ENCODE results near the gene PDE4D.

Gene PDE4D

DNA sequence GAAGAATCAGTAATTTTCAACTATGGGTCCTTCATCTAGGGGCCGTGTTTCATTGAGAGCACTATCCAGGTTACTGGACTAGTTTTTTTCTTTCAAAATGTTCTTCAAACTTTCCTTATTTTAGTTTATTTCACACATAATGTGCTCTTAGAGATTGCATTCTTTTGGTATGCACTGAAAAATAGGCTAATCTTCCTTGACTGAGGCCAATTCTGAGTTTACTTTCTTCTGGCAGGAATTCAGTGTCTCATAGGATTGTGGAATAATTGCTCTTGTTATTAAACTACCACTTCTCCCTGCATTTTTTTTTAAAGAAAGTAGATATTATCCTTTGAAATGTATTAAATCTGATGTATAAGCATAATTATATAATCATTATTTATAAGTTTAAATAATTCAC, 686.1 kb downstream of the PDE4D start:
- no peak for TF ChIP-seq TAF1 (IDR thresholded peaks at IDR 0.05; ENCODE audit: borderline replicate concordance, insufficient read depth, low read length)
- no peak for TF ChIP-seq SIN3A (IDR thresholded peaks at IDR 0.05; ENCODE audit: borderline replicate concordance, insufficient read depth, low read length)
- TF ChIP-seq POLR2AphosphoS5 (IDR thresholded peaks at IDR 0.05; ENCODE audit: low read depth, low read length), result no peak
- TF ChIP-seq REST (IDR thresholded peaks at IDR 0.05; ENCODE audit: insufficient read depth in 1 of 2, low read depth in 2 of 2, low read length in 2 of 2), result no peak
- no peak for TF ChIP-seq FOXP2 (optimal IDR thresholded peaks at IDR 0.05; ENCODE audit: borderline replicate concordance, extremely low read depth, extremely low read length, insufficient read depth)

- no peak for TF ChIP-seq SIN3A (IDR thresholded peaks at IDR 0.05; ENCODE audit: borderline replicate concordance, insufficient read depth, low read length)
- no peak for TF ChIP-seq TAF1 (IDR thresholded peaks at IDR 0.05; ENCODE audit: borderline replicate concordance, insufficient read depth, low read length)
- no peak for TF ChIP-seq POLR2AphosphoS5 (IDR thresholded peaks at IDR 0.05; ENCODE audit: low read depth, low read length)
- no peak for TF ChIP-seq FOXP2 (optimal IDR thresholded peaks at IDR 0.05; ENCODE audit: borderline replicate concordance, extremely low read depth, extremely low read length, insufficient read depth)
- no peak for TF ChIP-seq REST (IDR thresholded peaks at IDR 0.05; ENCODE audit: insufficient read depth in 1 of 2, low read depth in 2 of 2, low read length in 2 of 2)
Measured at GRCh38 chr5:59206132-59206581, 687.4 kb downstream of the PDE4D start.

DNA sequence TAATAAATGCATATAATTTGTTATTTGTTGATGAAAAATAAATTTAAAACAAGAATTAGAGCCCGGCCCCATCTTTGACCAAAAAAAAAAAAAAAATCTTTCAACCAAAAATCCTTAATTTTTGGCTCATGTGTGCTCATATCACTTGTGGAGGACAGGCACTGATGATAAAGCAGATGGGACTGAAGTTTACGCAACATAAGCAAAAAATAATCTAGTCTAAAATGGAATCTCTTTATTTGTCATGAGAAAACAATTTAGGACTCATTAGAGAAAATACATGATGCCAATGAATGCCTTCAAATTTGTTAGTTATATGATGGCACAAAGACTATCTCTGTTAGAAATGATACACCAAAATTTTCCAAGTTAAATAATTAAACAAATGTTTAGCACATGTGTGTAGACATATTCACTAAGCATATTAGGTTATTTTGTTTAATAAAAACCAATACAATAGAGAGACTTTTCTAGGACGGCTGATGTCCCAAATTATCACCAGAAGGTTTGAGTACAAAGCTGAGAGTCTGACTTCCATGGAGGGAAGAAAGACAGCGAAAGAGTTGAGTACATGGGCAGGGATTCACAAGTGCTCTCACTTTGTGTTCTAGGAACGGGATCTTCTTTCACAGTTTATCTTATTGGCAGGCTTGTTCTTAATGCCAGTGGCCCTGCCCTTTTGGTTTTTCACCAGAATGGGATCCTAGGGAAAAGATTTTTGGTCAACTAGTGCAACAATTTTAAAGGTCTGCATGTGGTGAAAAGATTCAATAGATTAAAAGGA, 689.2 kb downstream of the PDE4D start:
- no peak for TF ChIP-seq SIN3A (IDR thresholded peaks at IDR 0.05; ENCODE audit: borderline replicate concordance, insufficient read depth, low read length)
- no peak for TF ChIP-seq FOXP2 (optimal IDR thresholded peaks at IDR 0.05; ENCODE audit: borderline replicate concordance, extremely low read depth, extremely low read length, insufficient read depth)
- no peak for TF ChIP-seq TAF1 (IDR thresholded peaks at IDR 0.05; ENCODE audit: borderline replicate concordance, insufficient read depth, low read length)
- no peak for TF ChIP-seq REST (IDR thresholded peaks at IDR 0.05; ENCODE audit: insufficient read depth in 1 of 2, low read depth in 2 of 2, low read length in 2 of 2)
- no peak for TF ChIP-seq POLR2AphosphoS5 (IDR thresholded peaks at IDR 0.05; ENCODE audit: low read depth, low read length)

GRCh38 chr5:59199868-59200267, 693.7 kb downstream of the PDE4D start:
- TF ChIP-seq FOXP2 (optimal IDR thresholded peaks at IDR 0.05; ENCODE audit: borderline replicate concordance, extremely low read depth, extremely low read length, insufficient read depth) (no peak), REST (IDR thresholded peaks at IDR 0.05; ENCODE audit: insufficient read depth in 1 of 2, low read depth in 2 of 2, low read length in 2 of 2) (no peak), SIN3A (IDR thresholded peaks at IDR 0.05; ENCODE audit: borderline replicate concordance, insufficient read depth, low read length) (no peak), TAF1 (IDR thresholded peaks at IDR 0.05; ENCODE audit: borderline replicate concordance, insufficient read depth, low read length) (no peak), POLR2AphosphoS5 (IDR thresholded peaks at IDR 0.05; ENCODE audit: low read depth, low read length) (no peak; the same call in 1 of the 2 replicates)
